Calu3 (cell line): Measurements from ENCODE around the gene NRCAM. TPM values are rescaled to one million over a fixed set of nuclear protein-coding genes. Genes with fewer than 3 reads are reported as not detected.

ENCODE experiments used
- BruUV-seq: library from RNA; stranded (reverse); fragments of 400-500 nt; replicated peaks from 2 replicates; lab custom pipeline; 2021; lab: Mats Ljungman, UMichigan
- CTCF ChIA-PET: fragments of 300-600 bp; sonication (Branson Sonifier 250); formaldehyde crosslinking; loops from one replicate; lab custom pipeline; 2022; ENCODE audit warnings: antibody characterized with exemption; lab: Charles Lee
- DNase-seq: peaks from one replicate; pipeline ENCODE4 v3.0.0; 2022
- H3K27ac Mint-ChIP-seq: one replicate; pipeline ENCODE4 v1.8.0; 2022; ENCODE audit warnings: mixed read lengths; ENCODE audit not compliant: unreplicated experiment
- H3K27me3 Mint-ChIP-seq: one replicate; pipeline ENCODE4 v1.8.0; 2022; ENCODE audit warnings: mixed read lengths; ENCODE audit not compliant: unreplicated experiment
- H3K36me3 Mint-ChIP-seq: one replicate; pipeline ENCODE4 v1.8.0; 2022; ENCODE audit warnings: mild to moderate bottlenecking, moderate library complexity, mixed read lengths; ENCODE audit not compliant: insufficient read depth, unreplicated experiment
- H3K4me1 Mint-ChIP-seq: one replicate; pipeline ENCODE4 v1.8.0; 2022; ENCODE audit warnings: mild to moderate bottlenecking, low read depth, mixed read lengths; ENCODE audit not compliant: unreplicated experiment
- H3K4me3 Mint-ChIP-seq: one replicate; pipeline ENCODE4 v1.8.0; 2022; ENCODE audit warnings: mild to moderate bottlenecking, low read depth, moderate library complexity, mixed read lengths; ENCODE audit not compliant: unreplicated experiment
- H3K9me3 Mint-ChIP-seq: one replicate; pipeline ENCODE4 v1.8.0; 2022; ENCODE audit warnings: low read depth, mixed read lengths; ENCODE audit not compliant: unreplicated experiment
- intact Hi-C: fragments of 100-400 bp; cut with micrococcal nuclease; formaldehyde crosslinking; loops from one replicate; pipeline ENCODE4 v1.10.0; 2022; ENCODE audit not compliant: unreplicated experiment
- total RNA-seq: library from RNA; stranded (reverse); gene quantifications from 2 replicates; pipeline ENCODE4 v1.2.3, GENCODE V29; 2022
- TF ChIP-seq, protein P1 (sequence below): fragments of 200-600 bp; IDR thresholded peaks from one replicate; pipeline ENCODE4 v1.8.0; 2022; ENCODE audit warnings: antibody characterized with exemption; ENCODE audit not compliant: unreplicated experiment

Gene NRCAM
- total RNA-seq, 1 experiment from 2014 or later: 15.0 TPM

DNA sequence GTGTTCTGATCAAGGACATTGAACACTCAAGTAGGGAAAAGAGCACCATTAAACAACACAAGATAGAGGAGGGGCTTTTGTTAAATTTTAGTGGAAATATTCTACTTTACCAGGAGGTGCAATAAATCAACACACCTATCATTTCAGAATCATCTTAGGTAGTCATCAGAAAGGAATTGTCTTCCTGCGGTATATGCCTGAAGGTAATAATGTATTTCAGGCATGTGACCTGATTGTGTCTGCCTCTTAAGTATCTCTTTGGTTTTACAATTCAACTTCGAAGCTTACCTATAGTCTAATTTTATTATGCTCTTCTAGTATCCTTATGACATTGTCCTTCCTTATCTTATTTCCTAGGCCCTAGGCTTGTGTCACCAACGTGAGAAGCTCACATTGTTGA lies 267.5 kb downstream of the NRCAM start:
- no peak overlapping the region for H3K4me3 Mint-ChIP-seq
- no peaks in the 10 kb centered on the region for H3K36me3 Mint-ChIP-seq
- H3K4me1 Mint-ChIP-seq: no peaks in the 10 kb centered on the region
- DNase-seq: no peak
- H3K9me3 Mint-ChIP-seq: no peaks in the 10 kb centered on the region
- intact Hi-C loops: no loop called here
- CTCF ChIA-PET: no interaction called here
- H3K27ac Mint-ChIP-seq: no peak overlapping the region
- no peaks in the 10 kb centered on the region for H3K27me3 Mint-ChIP-seq
- TF ChIP-seq, protein P1, sequence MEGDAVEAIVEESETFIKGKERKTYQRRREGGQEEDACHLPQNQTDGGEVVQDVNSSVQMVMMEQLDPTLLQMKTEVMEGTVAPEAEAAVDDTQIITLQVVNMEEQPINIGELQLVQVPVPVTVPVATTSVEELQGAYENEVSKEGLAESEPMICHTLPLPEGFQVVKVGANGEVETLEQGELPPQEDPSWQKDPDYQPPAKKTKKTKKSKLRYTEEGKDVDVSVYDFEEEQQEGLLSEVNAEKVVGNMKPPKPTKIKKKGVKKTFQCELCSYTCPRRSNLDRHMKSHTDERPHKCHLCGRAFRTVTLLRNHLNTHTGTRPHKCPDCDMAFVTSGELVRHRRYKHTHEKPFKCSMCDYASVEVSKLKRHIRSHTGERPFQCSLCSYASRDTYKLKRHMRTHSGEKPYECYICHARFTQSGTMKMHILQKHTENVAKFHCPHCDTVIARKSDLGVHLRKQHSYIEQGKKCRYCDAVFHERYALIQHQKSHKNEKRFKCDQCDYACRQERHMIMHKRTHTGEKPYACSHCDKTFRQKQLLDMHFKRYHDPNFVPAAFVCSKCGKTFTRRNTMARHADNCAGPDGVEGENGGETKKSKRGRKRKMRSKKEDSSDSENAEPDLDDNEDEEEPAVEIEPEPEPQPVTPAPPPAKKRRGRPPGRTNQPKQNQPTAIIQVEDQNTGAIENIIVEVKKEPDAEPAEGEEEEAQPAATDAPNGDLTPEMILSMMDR: no peak
- no TSS peak for BruUV-seq

DNA sequence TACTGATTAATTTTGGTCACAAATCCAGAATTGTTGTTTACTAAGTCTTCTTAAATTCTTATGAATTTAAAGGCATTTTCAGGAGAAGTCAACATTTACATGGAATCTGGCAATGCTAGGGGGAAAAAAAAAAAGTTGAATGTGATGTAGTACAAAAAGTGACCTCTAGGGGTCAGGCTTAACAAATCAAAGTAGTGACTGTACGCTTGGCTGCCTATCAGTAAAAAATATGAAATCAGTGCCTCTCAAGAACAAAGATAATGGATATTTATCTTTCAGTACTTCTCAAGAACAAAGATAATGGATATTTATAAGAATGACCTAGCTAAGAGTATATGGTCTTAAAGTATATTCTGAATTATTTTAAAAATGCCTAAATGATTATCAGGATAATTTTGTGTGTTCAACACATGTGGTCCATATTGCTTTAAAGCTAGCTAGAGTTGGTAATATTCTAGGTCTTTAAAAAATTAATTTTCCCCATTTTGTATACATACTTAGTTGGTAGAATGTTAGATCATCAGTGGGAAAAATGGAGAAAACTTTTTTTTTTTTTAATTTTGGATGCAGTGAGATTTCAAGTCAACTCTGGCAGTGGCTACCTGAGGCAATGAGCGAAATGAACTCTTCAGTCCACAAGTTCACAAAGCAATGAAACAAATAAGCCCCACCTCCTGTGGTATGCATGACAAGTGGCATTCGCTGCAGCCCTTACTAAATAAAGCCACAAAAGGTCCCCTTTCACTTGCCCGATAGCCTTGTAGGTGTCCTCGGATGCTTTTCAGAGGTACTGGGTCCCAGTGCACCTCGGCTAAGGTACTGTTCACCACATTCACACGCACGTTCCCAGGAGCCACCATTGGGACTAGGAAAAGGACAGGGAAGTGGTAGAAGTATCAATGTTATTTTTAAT lies 274.9 kb downstream of the NRCAM start:
- BruUV-seq: no TSS peak
- no peaks in the 10 kb centered on the region for H3K9me3 Mint-ChIP-seq
- no peaks in the 10 kb centered on the region for H3K27me3 Mint-ChIP-seq
- CTCF ChIA-PET: interaction anchor here (0.6 kb wide), 2 partner anchors 315 to 344 kb away, joined by 3 to 4 read pairs; partner anchors contain the start of gene PNPLA8
- intact Hi-C loops: loop anchor here (1.0 to 2.0 kb wide), 2 partner anchors 279 to 315 kb away; no protein-coding TSS in a partner anchor
- DNase-seq: peak; percentile 38
- no peaks in the 10 kb centered on the region for H3K4me1 Mint-ChIP-seq
- no peaks in the 10 kb centered on the region for H3K36me3 Mint-ChIP-seq
- no peak overlapping the region for H3K4me3 Mint-ChIP-seq
- TF ChIP-seq, protein P1: peak; percentile 38
- H3K27ac Mint-ChIP-seq: no peak overlapping the region

- intact Hi-C loops: no loop called here
- CTCF ChIA-PET: no interaction called here
- H3K4me1 Mint-ChIP-seq: no peaks in the 10 kb centered on the region
- DNase-seq: no peak
- no peaks in the 10 kb centered on the region for H3K9me3 Mint-ChIP-seq
- TF ChIP-seq, protein P1: no peak
- BruUV-seq: no TSS peak
- no peaks in the 10 kb centered on the region for H3K36me3 Mint-ChIP-seq
- no peak overlapping the region for H3K4me3 Mint-ChIP-seq
- H3K27ac Mint-ChIP-seq: no peak overlapping the region
- H3K27me3 Mint-ChIP-seq: no peaks in the 10 kb centered on the region
Observed at GRCh38 chr7:108178398-108178797, 277.8 kb downstream of the NRCAM start.

- Mint-ChIP-seq H3K27me3 (no peaks in the 10 kb centered on the region), H3K4me1 (no peaks in the 10 kb centered on the region), H3K27ac (no peak overlapping the region), H3K4me3 (no peak overlapping the region), H3K9me3 (no peaks in the 10 kb centered on the region), H3K36me3 (no peaks in the 10 kb centered on the region)
- intact Hi-C loops: no loop called here
- TF ChIP-seq, protein P1: no peak
- no TSS peak for BruUV-seq
- DNase-seq: no peak
- CTCF ChIA-PET: no interaction called here
Observed at GRCh38 chr7:108171164-108171563, 285.1 kb downstream of the NRCAM start.
